ENCODE results near the gene WFIKKN1. TPM values are rescaled to one million over a fixed set of nuclear protein-coding genes. Genes with fewer than 3 reads are reported as not detected.

The WFIKKN1 gene
- total RNA-seq, 2 experiments from 2014 or later = 0.25 TPM; not detected in 1

DNA sequence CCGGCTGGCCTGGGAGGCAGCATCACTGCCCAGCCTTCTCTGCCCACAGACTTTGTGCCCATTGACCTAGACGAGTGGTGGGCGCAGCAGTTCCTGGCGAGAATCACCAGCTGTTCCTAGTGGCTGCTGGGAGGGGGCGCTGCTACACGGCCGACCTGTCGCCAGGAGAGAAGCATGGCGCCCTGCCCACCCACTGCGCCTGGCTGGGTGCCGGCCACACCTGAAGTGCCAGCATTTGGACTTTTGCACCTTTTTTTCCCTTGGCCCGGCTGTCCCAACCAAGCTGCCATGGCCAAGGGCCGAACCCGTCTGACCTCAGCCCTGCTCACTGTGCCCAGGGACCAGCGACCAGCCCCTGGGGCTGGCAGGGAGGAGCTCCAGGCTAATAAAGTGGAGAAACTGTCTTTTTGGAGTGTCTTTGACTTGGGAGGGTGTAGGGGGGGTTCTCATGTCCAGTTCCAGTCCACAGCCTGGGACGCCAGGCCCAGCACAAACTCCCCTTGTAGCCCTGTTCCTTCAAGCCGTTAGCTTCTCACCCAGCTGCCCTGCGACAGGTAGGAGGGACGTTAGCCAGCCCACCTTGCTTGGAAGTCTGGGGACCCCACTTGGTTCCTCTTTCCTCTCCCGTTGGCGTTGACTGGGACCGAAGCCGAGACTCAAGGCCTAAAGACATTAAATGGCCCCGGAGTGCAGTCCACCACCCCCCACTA, 17.4 kb downstream of the WFIKKN1 start:
- TF ChIP-seq, protein P1, sequence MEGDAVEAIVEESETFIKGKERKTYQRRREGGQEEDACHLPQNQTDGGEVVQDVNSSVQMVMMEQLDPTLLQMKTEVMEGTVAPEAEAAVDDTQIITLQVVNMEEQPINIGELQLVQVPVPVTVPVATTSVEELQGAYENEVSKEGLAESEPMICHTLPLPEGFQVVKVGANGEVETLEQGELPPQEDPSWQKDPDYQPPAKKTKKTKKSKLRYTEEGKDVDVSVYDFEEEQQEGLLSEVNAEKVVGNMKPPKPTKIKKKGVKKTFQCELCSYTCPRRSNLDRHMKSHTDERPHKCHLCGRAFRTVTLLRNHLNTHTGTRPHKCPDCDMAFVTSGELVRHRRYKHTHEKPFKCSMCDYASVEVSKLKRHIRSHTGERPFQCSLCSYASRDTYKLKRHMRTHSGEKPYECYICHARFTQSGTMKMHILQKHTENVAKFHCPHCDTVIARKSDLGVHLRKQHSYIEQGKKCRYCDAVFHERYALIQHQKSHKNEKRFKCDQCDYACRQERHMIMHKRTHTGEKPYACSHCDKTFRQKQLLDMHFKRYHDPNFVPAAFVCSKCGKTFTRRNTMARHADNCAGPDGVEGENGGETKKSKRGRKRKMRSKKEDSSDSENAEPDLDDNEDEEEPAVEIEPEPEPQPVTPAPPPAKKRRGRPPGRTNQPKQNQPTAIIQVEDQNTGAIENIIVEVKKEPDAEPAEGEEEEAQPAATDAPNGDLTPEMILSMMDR (IDR thresholded peaks at IDR 0.05) = peak; percentile 60
- H3K4me1 Mint-ChIP-seq (ENCODE audit: low read depth) = peaks cover 19% of the 10 kb centered on the region
- ChIA-PET POLR2A (interaction anchor here (1.0 to 4.8 kb wide), 7 partner anchors 11 to 38 kb away, joined by 3 to 28 read pairs (median 4); partner anchors contain the start of genes METTL26, RHBDL1 and RHOT2), CTCF (interaction anchor here (0.9 to 1.8 kb wide), 8 partner anchors 11 to 73 kb away, joined by 3 to 13 read pairs (median 3); partner anchors contain the start of genes ANTKMT and METTL26)
- intact Hi-C loops (cut with micrococcal nuclease) = no loop called here
- H3K27ac Mint-ChIP-seq = peak overlapping the region; percentile 79
- no peaks in the 10 kb centered on the region for H3K27me3 Mint-ChIP-seq
- no peaks in the 10 kb centered on the region for H3K9me3 Mint-ChIP-seq
- peaks cover 3% of the 10 kb centered on the region for H3K36me3 Mint-ChIP-seq (ENCODE audit: low read depth)
- peak; percentile 73 for DNase-seq
- peak; percentile 49 for ATAC-seq
- peak overlapping the region; percentile 86 for H3K4me3 Mint-ChIP-seq

DNA sequence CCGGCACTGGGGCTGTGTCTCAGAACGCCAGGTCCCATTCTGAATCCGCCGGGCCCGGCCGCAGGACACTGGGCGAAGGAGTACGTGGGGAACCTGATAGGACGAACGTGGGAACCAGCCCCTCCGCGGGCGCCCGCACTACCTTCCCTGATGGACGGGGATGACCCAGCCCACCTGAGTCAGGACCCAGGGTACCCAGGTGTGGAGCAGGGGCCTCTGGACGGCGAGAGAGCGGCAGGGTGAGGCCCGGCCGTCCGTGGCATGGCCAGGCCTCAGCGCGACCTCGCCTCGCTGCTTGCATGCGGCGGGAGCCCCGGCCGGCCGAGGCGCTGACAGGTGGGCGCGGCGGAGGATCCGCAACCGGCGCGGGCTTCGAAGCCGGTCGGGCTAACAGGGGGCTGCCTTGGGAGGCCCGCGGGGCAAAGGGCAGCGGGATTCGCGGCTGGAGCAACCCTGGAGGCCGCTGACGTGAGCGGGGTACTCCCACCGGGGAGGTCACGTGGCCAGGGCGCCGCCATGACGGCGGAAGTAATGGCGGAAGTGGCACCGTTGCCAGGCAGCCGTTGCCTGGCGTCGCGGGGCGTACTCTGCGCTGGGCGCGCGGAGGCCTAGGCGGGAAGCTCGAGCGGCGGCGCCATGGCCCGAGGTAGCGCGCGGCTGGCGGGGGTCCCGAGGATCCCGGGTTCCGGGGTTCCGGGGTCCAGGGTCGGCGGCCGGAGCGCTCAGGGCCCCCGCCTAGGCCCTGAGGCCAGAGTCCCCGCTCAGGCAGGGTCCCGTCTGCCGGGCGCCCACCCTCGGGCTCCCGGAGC, 18.2 kb downstream of the WFIKKN1 start, which contains the start of gene WDR90:
Gene WDR90 (plus strand): TSS at position 585 of the 809 bp plus-strand sequence. CDS start 52 bp downstream, at position 637.
- POLR2A ChIA-PET = interaction anchor here (0.8 to 4.8 kb wide), 11 partner anchors 12 to 81 kb away, joined by 3 to 28 read pairs (median 4); partner anchors contain the start of genes JMJD8, METTL26, RHBDL1 and RHOT2
- H3K27ac Mint-ChIP-seq = peak within 1 kb of the TSS; percentile 79
- no peaks in the 10 kb centered on the region for H3K27me3 Mint-ChIP-seq
- H3K9me3 Mint-ChIP-seq = no peaks in the 10 kb centered on the region
- H3K36me3 Mint-ChIP-seq (ENCODE audit: low read depth) = peaks cover 3% of the 10 kb centered on the region
- DNase-seq (peak; percentile 95), ATAC-seq (peak; percentile 85)
- intact Hi-C loops (cut with micrococcal nuclease) = no loop called here
- peak within 1 kb of the TSS; percentile 86 for H3K4me3 Mint-ChIP-seq
- CTCF ChIA-PET = interaction anchor here (0.6 to 1.8 kb wide), 10 partner anchors 10 to 72 kb away, joined by 3 to 13 read pairs (median 3); partner anchors contain the start of genes ANTKMT, METTL26 and RHOT2
- H3K4me1 Mint-ChIP-seq (ENCODE audit: low read depth) = peaks cover 18% of the 10 kb centered on the region
- TF ChIP-seq, protein P1 (IDR thresholded peaks at IDR 0.05) = no peak

DNA sequence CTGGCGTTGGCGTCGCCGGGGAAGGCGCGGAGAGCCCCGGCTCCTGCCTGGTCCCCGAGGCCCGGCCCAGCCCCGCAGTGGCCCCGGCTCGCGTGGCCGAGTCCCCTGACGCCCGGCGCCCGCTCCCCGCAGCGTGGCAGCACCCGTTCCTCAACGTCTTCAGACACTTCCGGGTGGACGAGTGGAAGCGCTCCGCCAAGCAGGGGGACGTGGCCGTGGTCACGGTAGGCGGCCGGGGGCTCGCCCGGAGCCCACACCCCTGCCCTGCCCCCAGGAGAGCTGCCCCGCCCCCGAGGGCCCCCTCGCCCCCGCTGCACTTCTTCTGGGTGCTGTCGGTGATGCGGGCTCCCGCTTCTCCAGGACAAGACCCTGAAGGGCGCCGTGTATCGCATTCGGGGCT, 18.8 kb downstream of the WFIKKN1 start:
- H3K4me1 Mint-ChIP-seq (ENCODE audit: low read depth) = peaks cover 14% of the 10 kb centered on the region
- ChIA-PET POLR2A (interaction anchor here (0.8 to 4.8 kb wide), 9 partner anchors 12 to 82 kb away, joined by 3 to 28 read pairs (median 4); partner anchors contain the start of genes JMJD8, METTL26, RHBDL1 and RHOT2), CTCF (interaction anchor here (0.6 to 1.2 kb wide), 4 partner anchors 10 to 29 kb away, joined by 3 to 5 read pairs (median 3); partner anchors contain the start of gene RHOT2)
- TF ChIP-seq, protein P1 (IDR thresholded peaks at IDR 0.05) = no peak
- ATAC-seq = peak; percentile 15
- H3K27me3 Mint-ChIP-seq = no peaks in the 10 kb centered on the region
- peaks cover 3% of the 10 kb centered on the region for H3K36me3 Mint-ChIP-seq (ENCODE audit: low read depth)
- peak overlapping the region; percentile 74 for H3K4me3 Mint-ChIP-seq
- no peaks in the 10 kb centered on the region for H3K9me3 Mint-ChIP-seq
- intact Hi-C loops (cut with micrococcal nuclease) = no loop called here
- peak overlapping the region; percentile 15 for H3K27ac Mint-ChIP-seq
- DNase-seq = peak; percentile 18

DNA sequence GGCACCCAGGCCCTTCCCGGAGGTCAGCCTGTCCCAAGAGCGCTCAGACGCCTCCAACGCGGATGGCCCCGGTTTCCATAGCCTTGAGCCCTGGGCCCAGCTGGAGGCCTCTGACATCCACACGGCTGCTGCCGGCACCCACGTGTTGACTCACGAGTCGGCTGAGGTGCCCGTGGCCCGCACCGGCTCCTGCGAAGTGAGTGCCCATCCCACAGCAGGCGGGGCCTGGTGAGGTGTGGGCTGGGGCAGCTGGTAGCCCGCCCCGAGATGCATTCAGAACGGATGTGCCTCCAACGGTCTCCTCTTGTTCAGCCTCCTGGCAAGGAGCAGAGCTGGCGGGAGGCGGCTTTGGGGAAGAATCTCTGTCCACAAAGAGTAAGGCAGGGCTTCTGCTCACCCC, 21.1 kb downstream of the WFIKKN1 start:
- ATAC-seq (no peak), DNase-seq (no peak)
- Mint-ChIP-seq H3K4me3 (peak overlapping the region; percentile 21), H3K27ac (no peak overlapping the region), H3K9me3 (no peaks in the 10 kb centered on the region), H3K27me3 (no peaks in the 10 kb centered on the region), H3K36me3 (ENCODE audit: low read depth) (peaks cover under 1% of the 10 kb centered on the region), H3K4me1 (ENCODE audit: low read depth) (peaks cover 9% of the 10 kb centered on the region)
- intact Hi-C loops (cut with micrococcal nuclease) = no loop called here
- TF ChIP-seq, protein P1 (IDR thresholded peaks at IDR 0.05) = no peak
- ChIA-PET CTCF (no interaction called here), POLR2A (interaction anchor here (1.1 to 4.8 kb wide), 4 partner anchors 10 to 33 kb away, joined by 4 to 28 read pairs (median 8); partner anchors contain the start of gene RHOT2)
